Left ventricle myocardium inferior (tissue), 1 donor: ENCODE data around the gene COL23A1. TPM values are rescaled to one million over a fixed set of nuclear protein-coding genes. Genes with fewer than 3 reads are reported as not detected.
A peak's percentile ranks its signal among the peaks of the same experiment; 100 is the strongest.

ENCODE experiments used
- DNase-seq: peaks from one replicate; pipeline ENCODE4 v3.0.0-alpha.2; 2020
- H3K27ac ChIP-seq: fragments of 200-600 bp; replicated peaks from 2 replicates; pipeline ENCODE4 v1.8.0; 2021
- H3K27me3 ChIP-seq: fragments of 200-600 bp; 2 replicates; pipeline ENCODE4 v1.8.0; 2021; ENCODE audit warnings: low read depth
- H3K36me3 ChIP-seq: fragments of 200-600 bp; 2 replicates; pipeline ENCODE4 v1.8.0; 2021
- H3K4me1 ChIP-seq: fragments of 200-600 bp; 2 replicates; pipeline ENCODE4 v1.8.0; 2021
- H3K4me3 ChIP-seq: fragments of 200-600 bp; 2 replicates; pipeline ENCODE4 v1.8.0; 2021; ENCODE audit warnings: mild to moderate bottlenecking, moderate library complexity
- H3K9me3 ChIP-seq: fragments of 200-600 bp; replicated peaks from 2 replicates; pipeline ENCODE4 v1.8.0; 2021
- intact Hi-C: fragments of 100-400 bp; cut with micrococcal nuclease; formaldehyde crosslinking; loops from one replicate; pipeline ENCODE4 v1.11.0; 2022
- total RNA-seq: library from RNA; stranded (reverse); fragmentation: NEBNext Ultra II Directional; extraction: Animal tissue kit (Norgen Biotek cat#: 25700); gene quantifications from one replicate; pipeline ENCODE4 v1.2.1, GENCODE V29; 2021
- TF ChIP-seq, protein P1 (sequence below): fragments of 200-600 bp; IDR thresholded peaks from 2 replicates; pipeline ENCODE4 v1.8.0; 2021; ENCODE audit warnings: antibody characterized with exemption, mild to moderate bottlenecking, borderline replicate concordance
- donor health status: DM: no; HTN: yes; CAD: no; lungs with severe emphysema.

COL23A1 gene
- total RNA-seq, 1 donor from 2014 or later, result 27.4 TPM

DNA sequence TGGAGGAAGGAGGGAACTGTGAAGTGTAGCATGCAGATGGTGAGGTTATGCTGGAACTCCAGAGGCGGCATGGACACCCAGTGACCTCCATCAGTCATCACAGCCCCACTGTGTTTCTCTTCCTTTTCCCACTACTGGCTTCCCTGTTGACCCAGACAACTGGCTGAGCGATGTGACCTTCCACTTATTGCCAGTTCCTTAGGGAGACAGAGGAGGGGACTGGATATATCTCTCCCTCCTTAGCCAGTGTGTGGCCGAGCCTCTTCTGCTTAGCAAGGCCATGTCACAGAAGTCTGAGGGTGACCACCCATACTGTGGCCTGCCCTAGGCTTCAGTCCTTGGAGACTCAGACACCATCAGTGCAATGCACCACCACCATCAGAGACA lies 354.6 kb downstream of the COL23A1 start:
- H3K4me1 ChIP-seq, result peaks cover 86% of the 10 kb centered on the region
- H3K4me3 ChIP-seq, result no peak overlapping the region
- no peaks in the 10 kb centered on the region for H3K9me3 ChIP-seq
- intact Hi-C loops, result no loop called here
- no peaks in the 10 kb centered on the region for H3K27me3 ChIP-seq
- peaks cover 8% of the 10 kb centered on the region for H3K36me3 ChIP-seq
- TF ChIP-seq, protein P1, sequence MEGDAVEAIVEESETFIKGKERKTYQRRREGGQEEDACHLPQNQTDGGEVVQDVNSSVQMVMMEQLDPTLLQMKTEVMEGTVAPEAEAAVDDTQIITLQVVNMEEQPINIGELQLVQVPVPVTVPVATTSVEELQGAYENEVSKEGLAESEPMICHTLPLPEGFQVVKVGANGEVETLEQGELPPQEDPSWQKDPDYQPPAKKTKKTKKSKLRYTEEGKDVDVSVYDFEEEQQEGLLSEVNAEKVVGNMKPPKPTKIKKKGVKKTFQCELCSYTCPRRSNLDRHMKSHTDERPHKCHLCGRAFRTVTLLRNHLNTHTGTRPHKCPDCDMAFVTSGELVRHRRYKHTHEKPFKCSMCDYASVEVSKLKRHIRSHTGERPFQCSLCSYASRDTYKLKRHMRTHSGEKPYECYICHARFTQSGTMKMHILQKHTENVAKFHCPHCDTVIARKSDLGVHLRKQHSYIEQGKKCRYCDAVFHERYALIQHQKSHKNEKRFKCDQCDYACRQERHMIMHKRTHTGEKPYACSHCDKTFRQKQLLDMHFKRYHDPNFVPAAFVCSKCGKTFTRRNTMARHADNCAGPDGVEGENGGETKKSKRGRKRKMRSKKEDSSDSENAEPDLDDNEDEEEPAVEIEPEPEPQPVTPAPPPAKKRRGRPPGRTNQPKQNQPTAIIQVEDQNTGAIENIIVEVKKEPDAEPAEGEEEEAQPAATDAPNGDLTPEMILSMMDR, result no peak
- DNase-seq, result no peak
- peak overlapping the region; percentile 51 for H3K27ac ChIP-seq

DNA sequence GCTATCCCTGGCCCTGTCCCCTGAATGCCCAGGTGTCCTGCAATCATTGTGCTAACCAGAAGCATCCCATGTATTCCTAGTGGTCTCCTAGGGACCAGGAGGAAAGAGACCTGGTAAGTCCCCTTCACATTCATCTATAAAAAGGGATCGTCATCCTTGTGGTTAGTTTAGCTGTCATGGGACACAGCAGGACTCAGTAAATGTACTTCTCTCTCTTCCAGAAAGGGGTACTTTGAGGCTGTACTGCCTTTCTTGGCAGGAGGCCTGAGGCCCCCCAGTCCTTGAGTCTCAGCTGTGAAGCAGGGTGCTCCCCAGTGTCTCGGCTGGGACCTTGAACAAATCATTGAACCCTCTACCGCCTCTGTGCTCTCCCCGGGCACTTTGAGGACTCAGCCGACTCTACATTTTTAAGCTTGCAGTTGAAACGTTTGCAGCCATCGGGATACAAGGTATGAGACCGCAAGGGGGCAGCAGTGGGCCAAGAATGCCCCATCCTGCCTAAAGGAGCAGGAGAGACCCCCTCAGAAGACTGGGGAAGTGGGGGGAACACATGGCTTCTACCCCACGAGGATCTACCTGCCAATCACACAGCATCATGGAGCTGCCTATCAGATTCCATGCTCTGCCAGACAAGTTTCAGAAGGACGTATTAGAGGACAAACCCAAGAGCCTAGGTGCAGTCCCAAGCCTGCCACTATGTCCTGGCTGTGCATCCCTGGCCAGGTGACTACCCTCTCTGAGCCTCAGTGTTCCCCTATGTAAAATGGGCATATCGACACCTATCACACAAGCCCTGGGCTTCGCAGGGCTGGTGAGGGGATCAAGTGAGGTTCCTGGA lies 355.2 kb downstream of the COL23A1 start:
- Histone ChIP-seq H3K27ac (peak overlapping the region; percentile 51), H3K4me3 (no peak overlapping the region), H3K9me3 (no peaks in the 10 kb centered on the region), H3K27me3 (no peaks in the 10 kb centered on the region), H3K4me1 (peaks cover 86% of the 10 kb centered on the region), H3K36me3 (peaks cover 14% of the 10 kb centered on the region)
- DNase-seq, result peak; percentile 82
- intact Hi-C loops, result no loop called here
- TF ChIP-seq, protein P1, result peak; percentile 83

DNA sequence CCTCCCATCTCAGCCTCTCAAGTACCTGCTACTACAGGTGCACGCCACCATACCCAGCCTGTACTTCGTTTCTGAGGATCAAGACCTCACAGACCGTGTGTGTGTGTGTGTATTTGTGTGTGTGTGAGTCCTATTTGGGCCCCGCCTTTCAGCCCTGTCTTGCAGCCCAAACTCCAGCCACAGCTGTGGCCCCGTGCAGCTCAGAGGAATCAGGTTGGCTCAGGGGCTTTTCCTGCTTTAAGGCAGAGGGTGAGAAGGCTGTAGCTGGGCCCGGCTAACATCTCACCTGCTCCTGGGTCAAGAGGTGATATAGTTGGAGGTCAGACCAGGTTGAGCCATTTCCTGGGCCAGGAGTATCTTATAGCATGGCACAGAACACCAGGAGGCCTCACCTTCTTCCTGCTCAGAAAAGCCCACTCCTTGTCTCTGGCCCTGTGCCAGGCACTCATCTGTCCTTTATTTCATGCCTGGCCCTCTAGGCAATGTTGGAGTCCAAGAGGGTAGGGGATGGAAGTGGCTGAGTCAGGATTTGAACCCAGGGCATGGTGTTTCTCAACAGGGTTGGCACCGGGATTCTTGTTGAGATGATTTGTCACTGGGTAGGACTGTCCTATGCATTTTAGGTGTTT lies 356.0 kb downstream of the COL23A1 start:
- peaks cover 87% of the 10 kb centered on the region for H3K4me1 ChIP-seq
- TF ChIP-seq, protein P1, result no peak
- no peaks in the 10 kb centered on the region for H3K9me3 ChIP-seq
- intact Hi-C loops, result no loop called here
- DNase-seq, result peak; percentile 10
- H3K4me3 ChIP-seq, result no peak overlapping the region
- H3K27me3 ChIP-seq, result no peaks in the 10 kb centered on the region
- H3K36me3 ChIP-seq, result peaks cover 21% of the 10 kb centered on the region
- H3K27ac ChIP-seq, result peak overlapping the region; percentile 51

DNA sequence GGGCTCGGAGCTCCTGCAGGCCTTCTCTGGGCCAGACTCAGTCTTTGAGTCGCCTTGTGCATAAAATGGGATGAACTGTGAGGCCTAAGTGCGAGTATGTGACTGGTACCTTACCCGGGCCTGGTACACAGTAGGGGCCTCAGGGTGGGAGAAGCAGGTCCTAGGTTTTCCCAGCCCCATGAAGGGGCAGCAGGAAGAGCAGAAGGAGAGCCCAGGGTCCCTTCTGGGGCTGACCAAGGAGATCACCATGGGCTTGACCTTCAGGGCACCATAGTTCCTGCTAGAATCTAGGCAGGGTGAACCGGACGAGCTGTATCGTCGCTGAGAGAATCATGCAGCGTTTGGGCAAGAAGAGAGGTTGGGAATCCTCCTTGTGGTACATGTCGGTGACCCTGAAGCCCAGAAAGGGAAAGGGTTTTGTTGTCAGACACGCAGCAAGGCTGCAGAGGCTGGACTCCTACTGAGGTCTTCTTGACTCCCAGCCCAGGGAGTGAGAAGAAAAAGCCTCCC lies 357.2 kb downstream of the COL23A1 start:
- intact Hi-C loops, result no loop called here
- Histone ChIP-seq H3K4me1 (peaks cover 74% of the 10 kb centered on the region), H3K27ac (peak overlapping the region; percentile 96), H3K9me3 (no peaks in the 10 kb centered on the region), H3K4me3 (peak overlapping the region; percentile 98), H3K36me3 (peaks cover 31% of the 10 kb centered on the region), H3K27me3 (no peaks in the 10 kb centered on the region)
- peak; percentile 11 for DNase-seq
- TF ChIP-seq, protein P1, result no peak

DNA sequence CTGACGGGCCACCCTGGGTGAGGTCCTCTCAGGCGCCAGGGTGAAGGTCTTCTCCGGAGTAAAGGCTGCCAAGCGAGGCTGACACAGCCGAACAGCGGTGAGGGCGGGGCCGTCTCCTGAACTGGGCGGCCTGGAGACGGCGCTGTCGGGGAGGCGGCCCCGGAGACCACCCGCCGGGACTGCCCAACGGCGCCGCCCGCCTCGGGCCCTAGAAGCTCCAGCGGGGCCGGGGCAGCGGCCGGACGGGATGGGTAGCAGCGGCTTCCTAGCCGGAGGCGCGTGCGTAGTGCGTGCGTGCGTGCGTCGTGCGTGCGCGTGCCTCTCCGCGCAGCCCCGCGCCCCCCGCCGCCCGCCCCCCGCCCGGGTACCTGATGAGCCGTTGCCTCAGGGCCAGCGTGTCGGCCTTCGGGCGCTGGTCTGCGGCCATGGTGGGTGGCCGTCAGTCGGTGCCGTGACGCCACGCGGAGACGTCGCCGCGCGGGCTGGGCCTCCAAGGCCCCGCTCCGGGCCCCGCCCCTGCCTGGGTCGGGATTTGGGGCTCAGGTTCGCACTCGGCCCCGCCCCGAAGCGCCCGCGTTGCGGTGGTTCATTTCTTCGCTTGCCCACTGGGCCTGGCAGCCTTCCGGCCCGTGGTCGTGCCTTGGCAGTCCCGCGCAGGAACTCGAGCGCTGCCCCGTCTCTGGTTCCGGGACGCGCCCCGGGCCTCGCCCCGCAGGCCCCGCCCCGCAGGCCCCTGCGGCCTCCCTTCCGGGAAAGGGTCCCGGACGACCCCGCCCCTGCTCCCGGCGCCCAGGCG lies 357.9 kb downstream of the COL23A1 start, which contains the start of gene PHYKPL:
TSS of gene PHYKPL (minus strand) at position 679 of the 796 bp plus-strand sequence. CDS start at position 427, 252 bp downstream.
- Histone ChIP-seq H3K27me3 (no peaks in the 10 kb centered on the region), H3K27ac (peak within 1 kb of the TSS; percentile 96), H3K4me1 (peaks cover 68% of the 10 kb centered on the region), H3K9me3 (peaks cover under 1% of the 10 kb centered on the region), H3K4me3 (peak within 1 kb of the TSS; percentile 98), H3K36me3 (peaks cover 37% of the 10 kb centered on the region)
- intact Hi-C loops, result no loop called here
- peak; percentile 76 for DNase-seq
- TF ChIP-seq, protein P1, result no peak
